ENCODE data around the gene MT1A.

Gene MT1A

GRCh38 chr16:56632156-56632847 lies 6.2 kb upstream of the MT1A start, which contains the start of gene MT1M:
Gene MT1M, plus strand, starts transcription at chr16:56632659. Its CDS starts 73 bp downstream, at chr16:56632732.
- DNase-seq, result no peak

DNA sequence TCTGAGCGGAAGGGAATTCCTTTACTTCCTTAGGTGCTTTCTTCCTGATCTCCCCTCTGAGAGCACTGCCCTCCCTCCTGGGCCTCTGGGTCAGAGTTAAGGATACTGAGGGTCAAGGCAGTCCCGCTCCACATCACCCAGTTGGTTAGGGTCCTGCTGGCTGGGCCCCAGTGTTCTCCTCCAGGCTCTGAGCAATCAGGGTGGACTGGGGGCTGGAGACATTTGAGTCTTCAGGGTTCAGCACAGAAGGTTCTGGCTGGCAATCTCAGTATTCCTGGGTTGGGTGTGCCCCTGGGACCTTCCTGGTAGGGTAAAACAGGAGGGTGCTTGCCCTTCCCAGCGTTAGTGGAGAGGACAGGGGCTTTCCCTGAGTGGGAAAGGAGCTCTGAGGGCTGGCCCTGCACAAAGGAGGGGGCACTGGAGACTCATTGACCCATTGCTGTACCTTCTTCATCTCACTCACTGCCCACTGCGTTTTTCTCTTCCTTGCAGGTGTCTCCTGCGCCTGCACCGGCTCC lies 5.6 kb upstream of the MT1A start:
- DNase-seq, result no peak

GRCh38 chr16:56633535-56633934 lies 4.9 kb upstream of the MT1A start:
- no peak for DNase-seq

- DNase-seq, result no peak
These were observed 3.6 kb upstream of the MT1A start for GRCh38 chr16:56634715-56635440.

- DNase-seq, result no peak
These were observed 3.0 kb upstream of the MT1A start for GRCh38 chr16:56635441-56635967.

DNA sequence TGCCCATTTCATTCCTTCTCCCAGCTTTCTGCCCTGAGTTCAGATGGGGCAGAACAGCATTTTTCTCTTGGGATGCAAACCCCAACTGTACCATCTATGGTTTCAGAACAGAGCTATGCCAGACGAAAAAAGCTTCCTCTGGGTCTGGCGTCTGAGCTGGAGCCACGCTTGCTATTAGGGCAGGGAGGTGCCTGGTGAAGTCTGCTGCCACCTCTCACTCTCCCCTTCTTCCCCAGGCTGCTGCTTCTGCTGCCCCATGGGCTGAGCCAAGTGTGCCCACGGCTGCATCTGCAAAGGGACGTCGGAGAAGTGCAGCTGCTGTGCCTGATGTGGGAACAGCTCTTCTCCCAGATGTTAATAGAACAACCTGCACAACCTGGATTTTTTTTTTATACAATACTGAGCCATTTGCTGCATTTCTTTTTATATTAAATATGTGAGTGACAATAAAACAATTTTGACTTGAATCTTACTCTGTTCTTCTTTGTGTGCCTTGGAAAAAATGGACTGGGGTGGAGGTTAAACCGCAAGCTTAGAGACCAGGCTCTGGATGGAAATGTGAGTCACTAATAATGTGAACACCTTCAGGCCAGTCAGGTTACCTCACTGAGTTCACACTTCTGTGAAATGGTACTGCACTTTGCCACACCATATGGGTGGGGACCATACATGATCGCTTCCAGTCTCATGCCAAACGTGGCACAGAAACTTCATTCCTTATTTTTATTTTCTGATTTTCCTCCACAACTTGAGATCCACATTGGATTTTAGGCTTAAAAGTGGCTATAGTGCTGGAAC lies 1.7 kb upstream of the MT1A start:
- DNase-seq, result no peak

- no peak for DNase-seq
These were observed 579 bp downstream of the MT1A start for GRCh38 chr16:56639045-56639444.

GRCh38 chr16:56640076-56640475 lies 1.6 kb downstream of the MT1A start:
- no peak for DNase-seq

DNA sequence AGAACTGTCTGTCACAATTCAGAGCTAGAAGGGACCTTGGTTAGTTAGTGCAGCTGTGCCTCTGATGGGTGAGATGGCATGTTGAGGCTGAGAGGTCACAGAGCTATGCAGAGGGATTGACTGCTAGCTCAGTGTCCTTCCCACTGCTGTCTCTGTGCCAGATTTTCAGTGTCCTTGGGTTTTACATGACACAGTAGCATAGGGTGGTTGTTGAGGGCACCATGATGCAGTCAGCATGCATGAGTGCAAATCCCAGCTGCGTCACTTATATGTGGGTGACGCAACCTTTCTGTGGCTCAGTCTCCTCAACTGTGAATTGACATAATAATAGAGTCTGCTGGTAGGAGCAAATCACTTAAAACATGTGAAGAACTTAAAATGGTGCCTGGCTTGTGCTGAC lies 2.7 kb downstream of the MT1A start:
- DNase-seq, result no peak

DNA sequence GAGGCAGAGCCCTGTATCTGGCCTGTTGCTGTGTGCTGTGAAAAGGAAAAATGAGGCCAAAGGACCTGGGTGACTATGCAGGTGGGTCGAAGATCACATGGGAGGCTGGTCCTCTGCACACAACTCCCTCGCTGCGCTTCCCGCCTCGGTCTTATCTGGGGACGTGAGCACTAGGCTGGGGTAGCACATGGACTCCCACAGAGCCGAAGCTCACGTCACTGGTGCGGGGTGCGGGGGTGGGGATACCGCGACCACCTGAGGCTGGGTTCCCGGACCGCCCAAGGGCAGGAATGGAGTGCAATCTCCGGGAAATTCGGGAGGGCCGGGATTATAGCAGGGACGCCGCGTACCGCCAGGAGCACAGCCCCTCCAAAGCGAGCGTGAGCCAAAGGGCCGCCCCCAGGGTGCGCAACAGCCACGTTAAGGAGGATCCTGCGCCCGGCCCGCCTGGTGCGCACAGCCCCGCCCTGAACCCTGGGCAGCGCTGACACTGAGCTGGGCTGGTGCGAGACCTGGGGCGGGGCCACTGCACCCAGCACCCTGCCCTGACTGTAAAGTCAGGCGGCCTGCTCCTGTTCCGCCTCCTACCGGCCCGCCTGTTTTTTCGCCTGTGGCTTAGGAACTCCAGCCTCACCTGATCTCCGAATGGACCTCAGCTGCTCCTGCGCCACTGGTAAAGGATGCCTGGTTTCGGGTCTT lies 4.8 kb downstream of the MT1A start:
- DNase-seq, result no peak

- no peak for DNase-seq
These were observed 5.4 kb downstream of the MT1A start for GRCh38 chr16:56643833-56644232.

DNA sequence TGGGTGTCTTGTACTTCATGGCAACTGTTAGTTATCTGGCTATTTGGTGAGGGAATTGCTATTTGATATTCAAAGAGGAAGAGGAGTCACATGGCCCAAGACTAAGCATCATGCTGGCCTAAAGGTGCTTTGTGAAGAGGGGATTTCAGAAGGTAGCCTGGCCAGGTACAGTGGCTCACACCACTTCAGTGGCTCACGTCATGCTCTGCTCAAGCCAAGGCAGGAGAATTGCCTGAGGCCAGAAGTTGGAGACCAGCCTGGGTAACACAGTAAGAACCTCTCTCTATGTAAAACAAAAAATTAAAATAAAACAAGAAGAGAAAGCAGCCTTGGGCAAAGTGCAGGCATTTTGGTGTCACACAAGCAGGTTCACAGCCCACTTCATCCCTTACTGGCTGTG lies 6.8 kb downstream of the MT1A start:
- no peak for DNase-seq

DNA sequence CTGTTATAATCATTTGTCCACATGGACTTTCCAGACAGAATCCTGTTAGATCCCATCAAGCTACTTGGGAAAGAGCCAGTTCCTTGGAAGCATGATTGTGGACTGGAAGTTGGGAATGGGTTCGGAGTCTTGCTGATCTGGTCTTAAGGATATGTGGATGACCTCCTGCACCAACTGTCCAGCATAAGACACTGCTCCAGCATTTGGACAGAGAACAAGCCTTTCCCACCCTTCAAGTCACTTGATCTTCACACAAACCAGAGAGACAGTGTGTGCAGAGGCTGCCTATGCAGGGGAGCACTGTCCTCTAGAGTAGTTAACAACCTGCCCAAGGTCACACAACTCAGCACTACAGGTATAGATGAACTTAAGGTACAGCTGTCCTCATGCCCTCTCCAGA lies 7.4 kb downstream of the MT1A start:
- DNase-seq, result no peak

GRCh38 chr16:56647641-56648431 lies 9.4 kb downstream of the MT1A start:
- no peak for DNase-seq

DNA sequence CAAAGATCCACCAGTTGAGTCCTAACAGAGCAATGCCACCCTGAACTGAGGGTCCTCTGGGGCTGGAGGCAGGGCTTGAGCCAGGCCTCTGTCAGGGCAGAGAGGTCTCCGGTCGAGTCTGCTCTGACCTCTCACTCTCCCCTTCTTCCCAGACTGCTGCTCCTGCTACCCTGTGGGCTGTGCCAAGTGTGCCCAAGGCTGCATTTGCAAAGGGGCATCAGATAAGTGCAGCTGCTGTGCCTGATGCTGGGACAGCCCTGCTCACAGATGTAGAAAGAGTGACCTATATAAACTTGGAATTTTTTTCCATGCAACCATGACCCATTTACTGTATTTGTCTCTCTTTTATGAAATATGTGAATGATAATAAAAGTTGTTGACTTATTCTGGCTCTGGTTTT lies 10.8 kb downstream of the MT1A start:
- no peak for DNase-seq

DNA sequence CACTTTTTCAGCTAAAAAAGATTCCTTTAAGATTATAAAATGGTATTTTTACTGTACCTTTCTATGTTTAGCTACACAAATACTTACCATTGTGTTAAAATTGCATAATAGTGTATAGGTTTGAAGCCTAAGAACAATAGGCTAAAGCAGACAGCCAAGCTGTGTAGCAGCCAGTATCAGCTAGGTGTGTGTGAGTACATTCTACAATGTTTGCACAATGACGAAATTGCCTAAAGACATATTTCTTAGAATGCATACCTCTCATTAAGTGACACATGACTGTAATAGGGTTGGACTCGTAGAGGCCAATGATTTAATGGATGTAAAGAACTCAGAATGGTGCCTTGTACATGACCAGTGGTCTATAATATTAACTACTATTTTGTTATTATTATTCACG lies 11.4 kb downstream of the MT1A start:
- no peak for DNase-seq

GRCh38 chr16:56651586-56651985 lies 13.1 kb downstream of the MT1A start, which contains the start of gene MT1B:
Gene MT1B, plus strand, starts transcription at chr16:56651886. Its CDS starts 68 bp downstream, at chr16:56651954.
- no peak for DNase-seq

- DNase-seq, result no peak
These were observed 14.1 kb downstream of the MT1A start for GRCh38 chr16:56652600-56652999.

DNA sequence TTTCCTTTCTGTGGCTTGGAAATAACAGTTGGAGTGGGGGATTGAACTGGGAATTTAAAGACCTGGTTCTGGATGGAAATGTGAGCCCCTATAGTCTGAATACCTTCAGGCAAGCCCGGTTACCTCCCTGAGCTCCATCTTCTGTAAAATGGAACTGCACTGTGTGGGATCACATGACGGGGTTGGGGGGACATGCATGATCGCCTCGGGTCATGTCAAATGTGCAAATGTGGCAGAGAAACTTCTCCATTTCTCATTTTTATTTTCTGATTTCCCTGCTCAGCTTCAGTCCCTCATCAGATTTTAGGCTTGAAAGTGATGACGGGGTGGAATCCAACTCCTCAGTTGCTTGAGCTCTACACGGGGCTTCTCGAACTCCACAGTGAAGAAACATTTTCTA lies 14.8 kb downstream of the MT1A start:
- no peak for DNase-seq

DNA sequence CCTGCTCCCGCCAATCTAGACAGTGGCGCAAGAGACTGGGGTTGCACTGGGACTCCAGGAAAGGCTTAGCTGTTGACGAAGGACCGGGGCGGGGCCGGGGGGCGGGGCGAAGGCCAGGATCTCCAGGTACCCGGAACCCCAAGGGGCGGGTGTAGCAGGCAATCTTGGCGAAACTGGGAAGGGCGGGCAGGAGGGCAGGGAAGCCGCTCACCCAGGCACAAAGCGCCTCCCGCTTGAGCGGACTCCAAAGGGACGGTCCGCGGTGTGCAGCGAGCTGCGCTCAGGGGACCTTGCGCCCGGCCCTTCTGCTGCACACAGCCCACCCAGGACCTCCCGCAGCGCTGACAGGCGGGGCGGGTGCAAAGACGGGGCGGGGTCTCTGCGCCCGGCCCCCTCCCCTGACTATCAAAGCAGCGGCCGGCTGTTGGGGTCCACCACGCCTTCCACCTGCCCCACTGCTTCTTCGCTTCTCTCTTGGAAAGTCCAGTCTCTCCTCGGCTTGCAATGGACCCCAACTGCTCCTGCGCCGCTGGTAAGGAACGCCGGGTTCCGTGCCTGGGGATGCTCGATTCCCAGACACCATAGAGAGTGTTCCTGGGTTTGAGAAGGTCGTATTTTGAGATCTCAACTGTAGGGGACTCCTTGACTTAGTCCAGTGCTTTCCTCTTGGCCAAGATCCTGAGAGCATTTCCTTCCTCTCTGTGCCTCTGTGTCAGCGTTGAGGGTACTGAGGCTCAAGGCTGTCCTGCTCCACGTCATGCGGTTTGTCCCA lies 19.3 kb downstream of the MT1A start, which contains the start of gene MT1F:
Gene MT1F (plus strand): TSS at position 405 of the 772 bp plus-strand sequence. CDS start 100 bp downstream, at position 505.
- peak; percentile 70 for DNase-seq

Measured in NCI-H345 (cell line).